Calu3 (cell line): ENCODE results near the gene PLAAT3. TPM values are rescaled to one million over a fixed set of nuclear protein-coding genes. Genes with fewer than 3 reads are reported as not detected.

Experiments
- BruUV-seq: library from RNA; stranded (reverse); fragments of 400-500 nt; replicated peaks from 2 replicates; lab custom pipeline; 2021; lab: Mats Ljungman, UMichigan
- CTCF ChIA-PET: fragments of 300-600 bp; sonication (Branson Sonifier 250); formaldehyde crosslinking; loops from one replicate; lab custom pipeline; 2022; ENCODE audit warnings: antibody characterized with exemption; lab: Charles Lee
- DNase-seq: peaks from one replicate; pipeline ENCODE4 v3.0.0; 2022
- H3K27ac Mint-ChIP-seq: one replicate; pipeline ENCODE4 v1.8.0; 2022; ENCODE audit warnings: mixed read lengths; ENCODE audit not compliant: unreplicated experiment
- H3K27me3 Mint-ChIP-seq: one replicate; pipeline ENCODE4 v1.8.0; 2022; ENCODE audit warnings: mixed read lengths; ENCODE audit not compliant: unreplicated experiment
- H3K36me3 Mint-ChIP-seq: one replicate; pipeline ENCODE4 v1.8.0; 2022; ENCODE audit warnings: mild to moderate bottlenecking, moderate library complexity, mixed read lengths; ENCODE audit not compliant: insufficient read depth, unreplicated experiment
- H3K4me1 Mint-ChIP-seq: one replicate; pipeline ENCODE4 v1.8.0; 2022; ENCODE audit warnings: mild to moderate bottlenecking, low read depth, mixed read lengths; ENCODE audit not compliant: unreplicated experiment
- H3K4me3 Mint-ChIP-seq: one replicate; pipeline ENCODE4 v1.8.0; 2022; ENCODE audit warnings: mild to moderate bottlenecking, low read depth, moderate library complexity, mixed read lengths; ENCODE audit not compliant: unreplicated experiment
- H3K9me3 Mint-ChIP-seq: one replicate; pipeline ENCODE4 v1.8.0; 2022; ENCODE audit warnings: low read depth, mixed read lengths; ENCODE audit not compliant: unreplicated experiment
- CTCF ChIP-seq: fragments of 200-600 bp; IDR thresholded peaks from one replicate; pipeline ENCODE4 v1.8.0; 2022; ENCODE audit warnings: antibody characterized with exemption; ENCODE audit not compliant: unreplicated experiment
- intact Hi-C: fragments of 100-400 bp; cut with micrococcal nuclease; formaldehyde crosslinking; loops from one replicate; pipeline ENCODE4 v1.10.0; 2022; ENCODE audit not compliant: unreplicated experiment
- total RNA-seq: library from RNA; stranded (reverse); gene quantifications from 2 replicates; pipeline ENCODE4 v1.2.3, GENCODE V29; 2022

Gene PLAAT3
- total RNA-seq, 1 experiment from 2014 or later: 297 TPM

DNA sequence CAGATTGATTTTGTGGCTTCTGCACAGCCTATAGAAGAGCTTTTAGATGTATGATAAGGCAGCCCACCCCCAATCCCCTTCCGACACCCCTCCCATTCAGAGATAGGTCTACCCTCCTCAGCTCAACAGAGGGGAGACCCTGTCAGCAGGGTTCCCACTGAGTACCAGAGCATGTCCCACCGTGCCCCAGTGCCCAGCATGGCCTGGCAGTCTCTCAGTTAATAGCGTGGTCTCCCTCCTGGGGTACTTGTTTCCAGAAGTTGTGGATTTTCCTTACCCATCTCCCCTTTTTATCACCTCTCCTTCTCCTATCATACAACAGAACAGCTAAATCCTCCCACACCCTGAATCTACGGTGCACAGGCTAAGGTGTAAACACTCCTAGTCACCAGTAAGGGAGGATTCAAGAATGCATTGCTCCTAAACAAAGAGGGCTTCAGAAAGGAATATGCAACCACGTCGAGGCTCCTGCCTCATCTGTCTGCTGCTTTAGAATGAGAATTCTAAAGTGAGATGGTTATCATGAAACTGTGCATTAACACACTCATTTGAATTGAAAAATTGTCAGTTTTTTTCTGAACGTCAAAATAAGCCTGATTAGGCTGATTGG, 57.7 kb downstream of the PLAAT3 start:
- Mint-ChIP-seq H3K4me3 (no peak overlapping the region), H3K27ac (no peak overlapping the region), H3K9me3 (no peaks in the 10 kb centered on the region), H3K36me3 (peaks cover 5% of the 10 kb centered on the region), H3K27me3 (no peaks in the 10 kb centered on the region), H3K4me1 (peaks cover 27% of the 10 kb centered on the region)
- no peak for TF ChIP-seq CTCF
- intact Hi-C loops: no loop called here
- BruUV-seq: no TSS peak
- CTCF ChIA-PET: interaction anchor here (0.9 kb wide), 1 partner anchor 8 kb away, joined by 4 read pairs; no protein-coding TSS in a partner anchor
- DNase-seq: no peak

- Mint-ChIP-seq H3K27me3 (no peaks in the 10 kb centered on the region), H3K9me3 (no peaks in the 10 kb centered on the region), H3K36me3 (peaks cover 5% of the 10 kb centered on the region), H3K4me1 (peaks cover 13% of the 10 kb centered on the region), H3K27ac (no peak overlapping the region), H3K4me3 (no peak overlapping the region)
- CTCF ChIA-PET: no interaction called here
- intact Hi-C loops: no loop called here
- DNase-seq: no peak
- no TSS peak for BruUV-seq
- TF ChIP-seq CTCF: no peak
Observed at GRCh38 chr11:63554877-63555223, 59.4 kb downstream of the PLAAT3 start.

GRCh38 chr11:63553759-63554158, 60.5 kb downstream of the PLAAT3 start:
- Mint-ChIP-seq H3K9me3 (no peaks in the 10 kb centered on the region), H3K36me3 (peaks cover 5% of the 10 kb centered on the region), H3K4me3 (no peak overlapping the region), H3K4me1 (peaks cover 10% of the 10 kb centered on the region), H3K27me3 (no peaks in the 10 kb centered on the region), H3K27ac (no peak overlapping the region)
- CTCF ChIA-PET: no interaction called here
- TF ChIP-seq CTCF: no peak
- DNase-seq: no peak
- no TSS peak for BruUV-seq
- intact Hi-C loops: no loop called here

DNA sequence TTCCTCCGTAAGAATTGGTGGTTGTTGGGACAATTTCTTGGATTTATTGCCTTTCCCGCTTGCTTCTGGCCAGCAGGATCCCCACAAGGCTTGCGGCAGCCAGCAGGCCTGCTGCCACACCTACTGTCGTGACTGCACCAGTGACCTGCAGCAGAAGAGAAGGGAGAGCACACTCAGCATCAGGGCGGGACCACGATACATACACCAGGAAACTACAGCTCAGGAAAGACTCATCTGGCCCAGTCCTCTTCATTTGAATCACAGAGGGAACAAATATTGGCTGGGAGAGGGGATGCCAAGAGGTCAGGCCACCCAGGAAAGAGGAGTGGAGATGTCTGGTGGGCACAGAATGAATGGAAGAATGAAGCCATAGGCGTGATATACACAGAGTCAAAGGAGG, 61.3 kb downstream of the PLAAT3 start:
- Mint-ChIP-seq H3K36me3 (peaks cover 5% of the 10 kb centered on the region), H3K4me3 (no peak overlapping the region), H3K27ac (peak overlapping the region; percentile 10), H3K4me1 (peaks cover 10% of the 10 kb centered on the region), H3K9me3 (no peaks in the 10 kb centered on the region), H3K27me3 (no peaks in the 10 kb centered on the region)
- intact Hi-C loops: no loop called here
- TF ChIP-seq CTCF: no peak
- no TSS peak for BruUV-seq
- no peak for DNase-seq
- CTCF ChIA-PET: interaction anchor here (0.6 kb wide), 1 partner anchor 21 kb away, joined by 3 read pairs; no protein-coding TSS in a partner anchor
